ENCODE measurements around the gene WDPCP.
"Not testable (repeated sequence)": the region's sequence is repeated elsewhere in the genome, so short reads cannot be mapped to it uniquely, and the experiment has no call there.

WDPCP gene

GRCh38 chr2:63465633-63466032 lies 122.6 kb downstream of the WDPCP start:
- DNase-seq (ENCODE audit: low read depth in 1 of 2, low spot score in 1 of 2) = no peak

- DNase-seq (ENCODE audit: low read depth in 1 of 2, low spot score in 1 of 2) = no peak
These were observed 125.1 kb downstream of the WDPCP start for GRCh38 chr2:63463142-63463541.

- DNase-seq (ENCODE audit: low read depth in 1 of 2, low spot score in 1 of 2) = no peak
These were observed 141.6 kb downstream of the WDPCP start for GRCh38 chr2:63446658-63447057.

- no peak for DNase-seq (ENCODE audit: low read depth in 1 of 2, low spot score in 1 of 2)
These were observed 143.6 kb downstream of the WDPCP start for GRCh38 chr2:63444565-63445288.

- no peak for DNase-seq (ENCODE audit: low read depth in 1 of 2, low spot score in 1 of 2)
These were observed 147.7 kb downstream of the WDPCP start for GRCh38 chr2:63440612-63441011.

GRCh38 chr2:63438181-63438580 lies 150.1 kb downstream of the WDPCP start:
- DNase-seq (ENCODE audit: low read depth in 1 of 2, low spot score in 1 of 2) = no peak

- no peak for DNase-seq (ENCODE audit: low read depth in 1 of 2, low spot score in 1 of 2)
These were observed 151.8 kb downstream of the WDPCP start for GRCh38 chr2:63436488-63436887.

GRCh38 chr2:63435070-63435469 lies 153.2 kb downstream of the WDPCP start:
- DNase-seq (ENCODE audit: low read depth in 1 of 2, low spot score in 1 of 2) = no peak

GRCh38 chr2:63434024-63435001 lies 154.0 kb downstream of the WDPCP start:
- DNase-seq (ENCODE audit: low read depth in 1 of 2, low spot score in 1 of 2) = no peak

- DNase-seq (ENCODE audit: low read depth in 1 of 2, low spot score in 1 of 2) = no peak
These were observed 155.9 kb downstream of the WDPCP start for GRCh38 chr2:63432373-63432772.

GRCh38 chr2:63425606-63426005 lies 162.7 kb downstream of the WDPCP start:
- no peak for DNase-seq (ENCODE audit: low read depth in 1 of 2, low spot score in 1 of 2)

- DNase-seq (ENCODE audit: low read depth in 1 of 2, low spot score in 1 of 2) = no peak
These were observed 163.2 kb downstream of the WDPCP start for GRCh38 chr2:63425079-63425416.

GRCh38 chr2:63424329-63425078 lies 163.8 kb downstream of the WDPCP start:
- peak in 1 of 2 donors; percentile 11 for DNase-seq (ENCODE audit: low read depth in 1 of 2, low spot score in 1 of 2)

GRCh38 chr2:63422556-63422955 lies 165.7 kb downstream of the WDPCP start:
- DNase-seq (ENCODE audit: low read depth in 1 of 2, low spot score in 1 of 2) = no peak

GRCh38 chr2:63408530-63408929 lies 179.7 kb downstream of the WDPCP start:
- DNase-seq (ENCODE audit: low read depth in 1 of 2, low spot score in 1 of 2) = no peak

GRCh38 chr2:63406641-63407040 lies 181.6 kb downstream of the WDPCP start:
- DNase-seq (ENCODE audit: low read depth in 1 of 2, low spot score in 1 of 2) = no peak

- DNase-seq (ENCODE audit: low read depth in 1 of 2, low spot score in 1 of 2) = no peak
These were observed 184.5 kb downstream of the WDPCP start for GRCh38 chr2:63403820-63404219.

- DNase-seq (ENCODE audit: low read depth in 1 of 2, low spot score in 1 of 2) = not testable (repeated sequence)
These were observed 185.4 kb downstream of the WDPCP start for GRCh38 chr2:63402889-63403288.

GRCh38 chr2:63399156-63399555 lies 189.1 kb downstream of the WDPCP start:
- DNase-seq (ENCODE audit: low read depth in 1 of 2, low spot score in 1 of 2) = no peak

GRCh38 chr2:63379451-63379850 lies 208.8 kb downstream of the WDPCP start:
- DNase-seq (ENCODE audit: low read depth in 1 of 2, low spot score in 1 of 2) = no peak

GRCh38 chr2:63378589-63378988 lies 209.7 kb downstream of the WDPCP start:
- no peak for DNase-seq (ENCODE audit: low read depth in 1 of 2, low spot score in 1 of 2)

GRCh38 chr2:63374341-63374740 lies 213.9 kb downstream of the WDPCP start:
- DNase-seq (ENCODE audit: low read depth in 1 of 2, low spot score in 1 of 2) = no peak

Measured in activated CD4-positive, alpha-beta T cell treated with anti-CD3 and anti-CD28 coated beads, Interleukin-2, amount 50 U/mL, for 24 hours (primary cell).